ENCODE results near the gene LAMA3. TPM values are rescaled to one million over a fixed set of nuclear protein-coding genes. Genes with fewer than 3 reads are reported as not detected.

Gene LAMA3
- total and polyA plus RNA-seq, 10 of the 15 experiments (the other 5 are each of a cell fraction or from before 2014, with no cell fraction given), result 0.37 to 6.5 (median 5.4) TPM

DNA sequence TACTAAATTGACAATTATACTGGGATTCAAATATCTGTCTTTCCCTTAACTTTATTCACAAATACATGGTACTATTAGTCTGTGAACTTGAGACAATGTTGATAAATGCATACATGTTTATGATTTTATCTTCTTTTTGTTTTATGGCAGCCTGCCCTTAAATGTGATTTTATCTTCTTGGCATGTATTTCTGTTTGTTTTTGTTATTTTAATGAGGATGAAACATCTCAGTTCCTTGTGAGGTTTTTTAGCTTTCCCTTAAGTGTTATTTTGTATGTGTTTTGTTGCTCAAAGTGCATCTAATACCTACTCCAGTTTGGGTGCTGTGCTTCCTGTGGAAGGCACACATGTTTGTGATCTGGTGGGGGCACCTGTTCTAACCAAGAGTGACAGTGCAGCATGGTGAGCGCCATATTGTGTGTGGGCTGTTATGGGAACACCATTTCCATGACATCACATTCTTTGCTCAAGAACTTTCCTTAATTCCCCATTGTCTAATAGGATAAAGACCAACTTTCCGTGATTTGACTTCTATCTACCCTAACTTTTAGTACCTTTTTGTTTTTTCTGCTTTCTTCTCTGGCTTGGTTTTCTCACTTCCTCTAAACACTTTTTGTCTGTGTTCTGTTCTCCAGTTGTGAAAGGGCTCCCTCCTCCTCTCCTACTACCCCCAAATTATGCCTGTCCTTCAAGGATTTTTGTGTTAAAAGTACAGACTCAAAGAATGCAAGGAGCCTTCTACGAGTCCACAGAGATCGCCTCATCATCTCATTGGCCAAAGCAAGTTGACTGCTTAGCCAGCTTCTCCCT, 163.2 kb downstream of the LAMA3 start (continued):
- TF ChIP-seq HDGF (IDR thresholded peaks at IDR 0.05) (no peak), NBN (IDR thresholded peaks at IDR 0.05) (0 out of 2 replicates have a peak, but pooled peaks have one; percentile 23), PKNOX1 (IDR thresholded peaks at IDR 0.05) (0 out of 2 replicates have a peak, but pooled peaks have one; percentile 23), ATF7 (IDR thresholded peaks at IDR 0.05; ENCODE audit: low read depth) (peak; percentile 37; the same call in 1 of the 2 replicates), SPI1 (IDR thresholded peaks at IDR 0.05; ENCODE audit: borderline replicate concordance, insufficient read depth, low read depth, low read length) (peak; percentile 78), NR2C2 (IDR thresholded peaks at IDR 0.05; ENCODE audit: borderline replicate concordance, control insufficient read depth, insufficient read length, low read depth) (no peak), REST (IDR thresholded peaks at IDR 0.05; ENCODE audit: low read depth, low read length) (no peak), POLR2AphosphoS2 (IDR thresholded peaks at IDR 0.05; ENCODE audit: low read depth, low read length) (no peak), SKIL (IDR thresholded peaks at IDR 0.05; ENCODE audit: low read depth, poor library complexity, severe bottlenecking) (no peak), RELB (IDR thresholded peaks at IDR 0.05; ENCODE audit: low read depth) (no peak)

Data from GM12878 (cell line).